AG04449 (cell line): ENCODE measurements around the gene LRRC4B.

Source experiments
- CTCF ChIA-PET: fragments of 350-600 bp; formaldehyde crosslinking; extraction: SDS; loops from one replicate; lab custom pipeline; 2021; ENCODE audit warnings: antibody characterized with exemption; lab: Yijun Ruan, JAX
- POLR2A ChIA-PET: fragments of 400-600, 350-600 bp; formaldehyde crosslinking; extraction: SDS; loops from one replicate; lab custom pipeline; 2020; ENCODE audit warnings: antibody characterized with exemption, inconsistent platforms; lab: Yijun Ruan, JAX
- DNase-seq: peaks from one replicate; pipeline ENCODE4 v3.0.0-alpha.2; 2010; ENCODE audit warnings: low read depth, low spot score
- H3K4me3 ChIP-seq: 2 replicates; pipeline ENCODE4 v1.5.1; 2011; ENCODE audit warnings: low read depth, mild to moderate bottlenecking, control low read depth, low read length
- CTCF ChIP-seq: IDR thresholded peaks from one replicate; pipeline ENCODE4 v1.5.1; 2011; ENCODE audit warnings: mild to moderate bottlenecking, moderate library complexity, low read length, control low read depth, inconsistent platforms; ENCODE audit not compliant: insufficient read depth; ENCODE audit errors: missing control alignments

LRRC4B gene

GRCh38 chr19:50497022-50497405, 71.2 kb downstream of the LRRC4B start:
- no peak for TF ChIP-seq CTCF
- no peak for DNase-seq
- H3K4me3 ChIP-seq: no peak overlapping the region
- CTCF ChIA-PET: interaction anchor here (1.1 kb wide), 1 partner anchor 34 kb away, joined by 3 read pairs; no protein-coding TSS in a partner anchor
- POLR2A ChIA-PET: no interaction called here

DNA sequence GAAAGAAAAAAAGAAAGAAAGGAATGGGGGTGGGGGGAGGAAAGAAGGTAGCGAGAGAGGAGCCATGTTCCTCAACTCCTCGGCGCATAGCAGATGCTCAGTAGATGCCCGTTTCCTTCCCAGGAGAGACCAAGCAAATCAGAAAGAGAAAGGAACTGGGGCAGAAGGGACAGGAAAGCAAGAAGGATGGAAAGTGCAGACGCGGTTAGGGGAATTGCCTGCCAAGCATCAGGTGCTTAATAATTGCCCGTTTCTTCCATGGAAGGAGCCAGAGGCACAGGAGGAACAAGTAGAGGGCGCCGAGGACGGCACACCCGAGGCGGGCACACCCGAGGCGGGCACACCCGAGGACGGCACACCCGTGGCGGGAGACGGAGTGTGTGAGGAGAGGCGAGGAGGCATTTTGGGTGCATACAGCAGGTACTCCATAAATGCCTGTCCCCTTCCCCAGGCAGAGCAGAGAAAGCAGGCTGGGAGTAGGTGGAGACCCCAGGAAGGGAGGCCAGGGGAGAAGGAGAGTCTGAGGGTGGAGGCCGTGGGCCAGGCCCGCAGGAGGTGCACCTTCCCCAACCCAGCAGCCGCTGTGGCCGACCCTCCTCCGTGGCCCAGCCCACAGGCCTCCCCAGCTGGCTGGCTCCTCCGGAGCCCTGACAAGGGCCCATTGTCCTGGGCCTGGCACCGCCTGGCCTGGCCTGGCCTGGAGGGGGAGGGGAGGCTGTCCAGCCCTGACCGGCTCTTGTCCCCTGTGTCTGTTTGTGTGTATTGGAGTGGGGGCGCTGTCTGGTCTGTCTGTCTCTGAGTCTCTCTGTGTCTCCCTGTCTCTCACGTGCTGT, 71.8 kb downstream of the LRRC4B start:
- CTCF ChIA-PET: interaction anchor here (1.1 kb wide), 1 partner anchor 34 kb away, joined by 3 read pairs; no protein-coding TSS in a partner anchor

GRCh38 chr19:50495020-50495531, 73.2 kb downstream of the LRRC4B start:
- H3K4me3 ChIP-seq: no peak overlapping the region
- TF ChIP-seq CTCF: no peak
- CTCF ChIA-PET: no interaction called here
- no peak for DNase-seq
- POLR2A ChIA-PET: no interaction called here

More for the DNA sequence above, 71.8 kb downstream of the LRRC4B start:
- POLR2A ChIA-PET: no interaction called here
- TF ChIP-seq CTCF: no peak
- no peak for DNase-seq
- H3K4me3 ChIP-seq: no peak overlapping the region

DNA sequence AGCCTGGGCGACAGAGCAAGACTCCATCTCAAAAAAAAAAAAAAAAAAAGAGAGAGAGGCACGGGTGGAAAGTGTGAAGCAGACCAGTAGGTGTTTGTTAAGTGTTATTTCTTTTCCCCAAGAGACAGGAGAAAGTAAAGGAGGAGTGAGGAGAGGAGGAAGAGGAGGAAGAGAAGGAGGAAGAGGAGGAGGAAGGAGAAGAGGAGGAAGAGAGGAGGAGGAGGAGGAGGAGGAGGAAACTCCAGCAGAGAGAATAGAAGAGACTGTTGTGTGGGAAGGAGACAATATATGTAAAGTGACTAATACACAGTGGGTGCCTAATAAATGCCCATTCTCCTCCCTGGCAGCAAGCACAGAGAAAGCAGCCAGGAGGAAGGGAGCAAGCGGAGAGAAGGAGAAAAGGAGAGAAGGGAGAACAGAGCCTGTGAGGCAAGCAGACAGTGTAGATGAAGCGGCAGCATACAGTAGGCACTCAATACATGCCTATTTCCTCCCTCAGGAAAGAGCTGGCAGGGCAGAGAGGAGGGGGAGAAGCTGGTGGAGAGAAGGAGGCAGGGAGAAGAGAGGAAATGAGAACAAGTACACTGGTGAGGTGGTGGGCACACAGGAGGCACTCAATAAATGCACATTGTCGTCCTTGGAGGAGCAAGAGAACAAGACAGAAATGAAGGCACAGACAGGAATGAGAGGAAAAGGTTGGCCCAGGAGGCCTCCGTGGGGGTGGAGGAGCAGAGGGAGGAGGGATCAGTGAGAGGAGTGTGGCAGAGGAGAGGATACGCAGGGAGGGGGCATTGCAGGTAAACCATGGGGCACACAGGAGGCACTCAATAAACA, 73.8 kb downstream of the LRRC4B start:
- no peak overlapping the region for H3K4me3 ChIP-seq
- no peak for DNase-seq
- ChIA-PET CTCF (no interaction called here), POLR2A (no interaction called here)
- no peak for TF ChIP-seq CTCF

- no peak for DNase-seq
- ChIA-PET CTCF (no interaction called here), POLR2A (no interaction called here)
- TF ChIP-seq CTCF: no peak
- no peak overlapping the region for H3K4me3 ChIP-seq
These were observed 75.1 kb downstream of the LRRC4B start for GRCh38 chr19:50493171-50493570.
